GM13977 (cell line): ENCODE data around the gene B3GALT5.

Experiments
- DNase-seq: peaks from one replicate; pipeline ENCODE4 v3.0.0; 2012; ENCODE audit warnings: low spot score
- CTCF ChIP-seq: IDR thresholded peaks from 2 replicates; pipeline ENCODE4 v1.5.1; 2012; ENCODE audit warnings: mild to moderate bottlenecking, control low read depth; ENCODE audit not compliant: insufficient read depth; ENCODE audit errors: extremely low read depth, missing control alignments
- in situ Hi-C: fragments of 300-500 bp; cut with MboI; formaldehyde crosslinking; loops from one replicate; pipeline ENCODE4 v1.12.0; 2022; ENCODE audit warnings: low sequenced_read_pairs, low pct_unique_long_range_greater_than_20kb, mixed read lengths, inconsistent platforms; ENCODE audit not compliant: unreplicated experiment

The B3GALT5 gene

GRCh38 chr21:39690454-39690853 is 77.7 kb downstream of the B3GALT5 start:
- in situ Hi-C loops = no loop called here
- no peak for TF ChIP-seq CTCF
- no peak for DNase-seq

DNA sequence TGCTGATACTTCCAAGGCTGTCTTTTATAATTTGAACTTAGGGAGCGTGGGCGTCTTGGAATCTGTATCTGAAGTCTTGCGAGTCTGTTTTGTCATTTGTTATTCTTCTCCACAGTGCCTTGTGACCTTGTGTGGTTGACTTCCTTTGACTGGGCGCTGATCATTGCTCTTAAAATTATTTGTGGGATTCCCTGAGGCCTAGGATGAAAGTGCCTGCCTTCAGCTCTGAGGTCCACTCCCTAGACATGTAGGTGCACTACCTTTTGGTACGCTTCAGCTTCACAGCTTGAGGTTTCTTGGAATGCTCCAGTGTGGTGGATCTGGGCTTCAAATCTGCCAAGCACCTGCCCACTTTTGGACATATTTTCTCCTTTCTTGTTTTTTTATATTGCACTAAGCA is 82.0 kb downstream of the B3GALT5 start:
- TF ChIP-seq CTCF = no peak
- in situ Hi-C loops = no loop called here
- DNase-seq = no peak

GRCh38 chr21:39696196-39696595 is 83.5 kb downstream of the B3GALT5 start:
- in situ Hi-C loops = no loop called here
- DNase-seq = no peak
- no peak for TF ChIP-seq CTCF

- TF ChIP-seq CTCF = no peak
- no peak for DNase-seq
- in situ Hi-C loops = no loop called here
Observed at GRCh38 chr21:39696618-39697017, 83.9 kb downstream of the B3GALT5 start.

GRCh38 chr21:39700318-39700717 is 87.6 kb downstream of the B3GALT5 start:
- in situ Hi-C loops = no loop called here
- no peak for TF ChIP-seq CTCF
- DNase-seq = no peak

DNA sequence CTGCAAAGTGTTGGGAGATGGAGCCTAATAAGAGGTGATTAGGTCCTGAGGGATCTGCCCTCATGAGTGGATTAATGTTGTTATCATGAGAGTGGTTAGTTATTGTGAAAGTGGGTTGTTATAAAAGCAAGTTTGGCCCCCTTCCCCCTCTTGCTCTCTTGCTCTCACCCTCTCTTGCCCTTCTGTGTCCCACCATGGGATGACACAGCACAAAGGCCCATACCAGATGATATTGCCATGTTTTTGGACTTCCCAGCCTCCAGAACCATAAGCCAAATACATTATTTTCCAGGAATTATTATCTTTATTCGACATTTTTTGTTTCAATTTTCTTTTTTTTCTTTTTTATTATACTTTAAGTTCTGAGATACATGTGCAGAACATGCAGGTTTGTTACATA is 90.8 kb downstream of the B3GALT5 start:
- in situ Hi-C loops = no loop called here
- TF ChIP-seq CTCF = no peak
- no peak for DNase-seq

- no peak for DNase-seq
- no peak for TF ChIP-seq CTCF
- in situ Hi-C loops = no loop called here
Observed at GRCh38 chr21:39705849-39706248, 93.1 kb downstream of the B3GALT5 start.
